Activated naive CD8-positive, alpha-beta T cell treated with anti-CD3 and anti-CD28 coated beads for 36 hours (primary cell): ENCODE measurements around the gene FAF1. TPM values are rescaled to one million over a fixed set of nuclear protein-coding genes. Genes with fewer than 3 reads are reported as not detected.

Source experiments
- DNase-seq: peaks from one replicate; pipeline ENCODE4 v3.0.0; 2021
- H3K27ac Mint-ChIP-seq: one replicate; pipeline ENCODE4 v1.8.0; 2022; ENCODE audit warnings: mild to moderate bottlenecking, moderate library complexity, mixed read lengths
- H3K27me3 Mint-ChIP-seq: one replicate; pipeline ENCODE4 v1.8.0; 2022; ENCODE audit warnings: mild to moderate bottlenecking, mixed read lengths
- H3K36me3 Mint-ChIP-seq: one replicate; pipeline ENCODE4 v1.8.0; 2021; ENCODE audit warnings: mild to moderate bottlenecking, mixed read lengths
- H3K4me1 Mint-ChIP-seq: one replicate; pipeline ENCODE4 v1.8.0; 2021; ENCODE audit warnings: mixed read lengths
- H3K4me3 Mint-ChIP-seq: one replicate; pipeline ENCODE4 v1.8.0; 2022; ENCODE audit warnings: mild to moderate bottlenecking, moderate library complexity, mixed read lengths
- H3K9me3 Mint-ChIP-seq: one replicate; pipeline ENCODE4 v1.8.0; 2022; ENCODE audit warnings: mixed read lengths
- total RNA-seq, 2 experiments: library from RNA; stranded (reverse); gene quantifications; one replicate each; pipeline ENCODE4 v1.2.3, GENCODE V29; 2021

The FAF1 gene
- total RNA-seq, 2 experiments from 2014 or later: 83.7 to 88.5 TPM

GRCh38 chr1:50453266-50453665, 506.8 kb downstream of the FAF1 start:
- no peak overlapping the region for H3K27ac Mint-ChIP-seq
- no peaks in the 10 kb centered on the region for H3K9me3 Mint-ChIP-seq
- H3K27me3 Mint-ChIP-seq: no peaks in the 10 kb centered on the region
- peaks cover 32% of the 10 kb centered on the region for H3K4me1 Mint-ChIP-seq
- peaks cover 8% of the 10 kb centered on the region for H3K36me3 Mint-ChIP-seq
- H3K4me3 Mint-ChIP-seq: no peak overlapping the region
- DNase-seq: no peak

GRCh38 chr1:50452700-50453099, 507.4 kb downstream of the FAF1 start:
- Mint-ChIP-seq H3K27me3 (no peaks in the 10 kb centered on the region), H3K36me3 (peaks cover 8% of the 10 kb centered on the region), H3K27ac (no peak overlapping the region), H3K4me3 (no peak overlapping the region), H3K4me1 (peaks cover 32% of the 10 kb centered on the region), H3K9me3 (no peaks in the 10 kb centered on the region)
- no peak for DNase-seq

DNA sequence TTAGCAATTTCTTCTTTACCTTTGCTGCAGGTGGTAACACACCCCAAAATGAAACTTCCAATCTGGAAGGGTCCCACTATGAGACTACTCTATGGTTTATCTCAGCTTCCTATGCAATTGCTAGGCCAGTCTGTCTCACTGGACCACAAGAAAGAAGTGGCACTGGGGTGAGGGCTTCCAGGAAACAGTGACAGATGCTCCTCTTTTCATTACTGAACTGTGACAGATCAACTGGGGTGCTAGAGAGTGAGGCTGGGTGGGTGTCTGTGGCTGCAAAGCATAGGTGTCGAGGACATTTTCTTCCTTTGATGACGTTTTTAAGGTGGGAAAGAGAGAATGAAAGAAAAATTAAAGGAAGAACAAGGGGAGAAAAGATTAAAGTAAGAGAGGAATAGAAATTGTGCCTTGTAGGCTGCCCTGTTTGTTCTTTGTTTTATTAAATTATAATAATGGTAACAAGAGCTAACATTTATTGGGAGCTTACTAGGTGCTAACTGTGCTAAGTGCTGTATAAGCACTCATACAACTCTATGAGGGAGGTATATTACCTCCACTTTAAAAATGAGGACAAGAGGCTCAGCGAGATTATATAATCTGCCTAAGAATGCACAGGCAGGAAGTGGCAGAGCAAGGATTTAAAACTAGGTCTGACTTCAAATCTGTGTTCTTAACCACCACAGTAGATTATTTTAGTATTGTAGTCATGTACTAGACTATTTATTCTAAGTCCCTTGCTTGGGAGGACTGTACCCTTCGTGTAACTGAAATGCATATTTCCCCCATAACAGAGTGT, 509.0 kb downstream of the FAF1 start:
- Mint-ChIP-seq H3K27ac (peak overlapping the region; percentile 26), H3K36me3 (peaks cover 8% of the 10 kb centered on the region), H3K4me3 (no peak overlapping the region), H3K4me1 (peaks cover 32% of the 10 kb centered on the region), H3K27me3 (no peaks in the 10 kb centered on the region), H3K9me3 (no peaks in the 10 kb centered on the region)
- DNase-seq: peak; percentile 17

GRCh38 chr1:50447961-50448360, 512.1 kb downstream of the FAF1 start:
- H3K9me3 Mint-ChIP-seq: no peaks in the 10 kb centered on the region
- no peak overlapping the region for H3K4me3 Mint-ChIP-seq
- H3K36me3 Mint-ChIP-seq: peaks cover 8% of the 10 kb centered on the region
- H3K27me3 Mint-ChIP-seq: no peaks in the 10 kb centered on the region
- no peak for DNase-seq
- peaks cover 18% of the 10 kb centered on the region for H3K4me1 Mint-ChIP-seq
- no peak overlapping the region for H3K27ac Mint-ChIP-seq

- H3K9me3 Mint-ChIP-seq: no peaks in the 10 kb centered on the region
These were observed 518.9 kb downstream of the FAF1 start for GRCh38 chr1:50441183-50441582.

DNA sequence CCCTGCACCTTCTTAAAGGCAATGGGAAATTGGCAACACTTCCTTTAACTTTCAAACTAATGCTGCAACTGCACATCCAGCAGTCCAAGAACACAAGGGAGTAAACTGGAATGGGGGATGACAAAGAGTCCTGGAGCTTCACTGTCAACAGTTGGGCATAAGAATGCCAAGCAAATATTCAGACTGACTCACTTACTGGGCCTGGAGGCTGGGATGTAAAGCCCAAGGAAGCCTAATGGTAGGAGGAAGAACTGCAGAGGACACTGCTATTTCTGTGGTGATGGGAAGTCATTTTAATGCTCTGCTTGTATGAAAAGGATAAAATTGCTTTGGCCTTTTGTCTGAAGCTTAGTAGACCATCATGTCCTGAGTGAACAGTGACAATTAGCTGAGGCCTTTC, 521.1 kb downstream of the FAF1 start:
- H3K4me1 Mint-ChIP-seq: no peaks in the 10 kb centered on the region
- no peaks in the 10 kb centered on the region for H3K9me3 Mint-ChIP-seq
- no peaks in the 10 kb centered on the region for H3K27me3 Mint-ChIP-seq
- H3K4me3 Mint-ChIP-seq: no peak overlapping the region
- peaks cover 19% of the 10 kb centered on the region for H3K36me3 Mint-ChIP-seq
- no peak for DNase-seq
- no peak overlapping the region for H3K27ac Mint-ChIP-seq

More at GRCh38 chr1:50441183-50441582, 518.9 kb downstream of the FAF1 start:
- peaks cover 19% of the 10 kb centered on the region for H3K36me3 Mint-ChIP-seq
- no peak overlapping the region for H3K4me3 Mint-ChIP-seq
- H3K4me1 Mint-ChIP-seq: no peaks in the 10 kb centered on the region
- H3K27me3 Mint-ChIP-seq: no peaks in the 10 kb centered on the region
- no peak overlapping the region for H3K27ac Mint-ChIP-seq
- no peak for DNase-seq

- H3K9me3 Mint-ChIP-seq: no peaks in the 10 kb centered on the region
- H3K4me1 Mint-ChIP-seq: no peaks in the 10 kb centered on the region
- H3K27me3 Mint-ChIP-seq: peaks cover 10% of the 10 kb centered on the region
- H3K36me3 Mint-ChIP-seq: peaks cover 16% of the 10 kb centered on the region
- DNase-seq: no peak
- no peak overlapping the region for H3K4me3 Mint-ChIP-seq
- no peak overlapping the region for H3K27ac Mint-ChIP-seq
These were observed 523.6 kb downstream of the FAF1 start for GRCh38 chr1:50436489-50436888.

DNA sequence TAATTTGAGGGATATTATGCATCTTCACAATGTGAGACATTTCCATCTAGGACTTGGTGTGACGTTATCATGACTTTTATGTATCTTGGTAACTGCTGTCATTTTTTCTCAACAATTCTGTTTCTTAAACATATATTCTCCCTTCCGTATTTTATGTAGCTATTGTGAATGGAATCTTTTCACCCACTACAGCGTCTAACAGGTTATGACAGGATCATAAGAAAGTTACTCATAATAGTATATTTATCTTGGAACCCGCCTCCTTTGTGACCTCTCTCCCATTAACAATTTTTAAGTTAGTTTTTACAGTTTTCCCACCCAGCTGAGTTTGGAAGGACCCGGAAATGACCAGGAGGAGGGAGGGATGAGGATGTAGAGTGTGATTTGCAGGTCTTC, 530.1 kb downstream of the FAF1 start:
- Mint-ChIP-seq H3K9me3 (no peaks in the 10 kb centered on the region), H3K27ac (no peak overlapping the region), H3K4me3 (no peak overlapping the region), H3K36me3 (no peaks in the 10 kb centered on the region), H3K4me1 (peaks cover 24% of the 10 kb centered on the region), H3K27me3 (peaks cover 73% of the 10 kb centered on the region)
- no peak for DNase-seq

DNA sequence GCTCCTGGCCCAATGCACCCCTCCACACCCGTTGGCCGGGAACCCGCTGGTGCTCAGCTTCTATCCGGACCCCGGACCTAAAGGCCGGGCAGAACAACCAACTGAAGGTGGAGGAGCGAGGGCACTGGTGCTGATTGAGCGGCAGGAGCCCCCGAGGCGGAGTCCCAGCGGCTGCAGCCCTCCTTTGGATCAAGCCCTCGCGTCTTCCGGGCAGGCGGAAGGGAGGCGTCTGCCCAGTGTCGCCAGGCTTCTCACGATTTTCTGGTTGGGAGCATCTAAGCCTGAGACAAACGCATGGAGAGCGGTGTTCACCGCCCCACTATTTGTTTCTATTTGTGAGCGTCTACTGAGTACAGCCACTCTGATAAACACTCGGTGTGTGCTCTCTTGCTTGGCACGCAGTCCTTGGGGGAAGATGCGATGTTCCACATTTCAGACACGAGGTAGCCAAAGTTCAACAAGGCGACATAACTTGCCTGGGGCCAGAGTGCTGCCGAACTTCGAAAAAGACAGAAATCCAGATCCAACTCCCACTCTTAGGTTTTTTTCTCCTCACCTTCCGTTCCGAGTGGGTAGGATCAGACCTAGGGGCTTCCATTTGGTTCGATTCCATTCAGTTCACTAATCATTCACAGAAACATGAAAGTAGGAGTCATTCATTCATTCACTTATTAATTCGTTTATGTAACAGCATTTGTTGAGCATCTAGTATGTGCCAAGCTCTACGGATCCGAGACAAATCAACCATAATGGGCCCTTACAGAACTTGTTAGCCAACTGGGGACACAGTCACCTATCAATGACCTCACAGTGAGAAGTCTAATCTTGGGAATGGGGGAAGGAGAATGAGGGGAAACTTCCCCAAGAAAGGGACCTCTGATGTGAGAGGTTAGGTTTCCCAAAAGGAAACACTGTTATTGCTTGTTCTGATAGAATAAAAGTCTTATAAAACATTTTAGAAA, 532.0 kb downstream of the FAF1 start:
- Mint-ChIP-seq H3K9me3 (no peaks in the 10 kb centered on the region), H3K36me3 (no peaks in the 10 kb centered on the region), H3K27ac (no peak overlapping the region), H3K4me1 (peaks cover 38% of the 10 kb centered on the region), H3K4me3 (no peak overlapping the region), H3K27me3 (peaks cover 92% of the 10 kb centered on the region)
- no peak for DNase-seq

DNA sequence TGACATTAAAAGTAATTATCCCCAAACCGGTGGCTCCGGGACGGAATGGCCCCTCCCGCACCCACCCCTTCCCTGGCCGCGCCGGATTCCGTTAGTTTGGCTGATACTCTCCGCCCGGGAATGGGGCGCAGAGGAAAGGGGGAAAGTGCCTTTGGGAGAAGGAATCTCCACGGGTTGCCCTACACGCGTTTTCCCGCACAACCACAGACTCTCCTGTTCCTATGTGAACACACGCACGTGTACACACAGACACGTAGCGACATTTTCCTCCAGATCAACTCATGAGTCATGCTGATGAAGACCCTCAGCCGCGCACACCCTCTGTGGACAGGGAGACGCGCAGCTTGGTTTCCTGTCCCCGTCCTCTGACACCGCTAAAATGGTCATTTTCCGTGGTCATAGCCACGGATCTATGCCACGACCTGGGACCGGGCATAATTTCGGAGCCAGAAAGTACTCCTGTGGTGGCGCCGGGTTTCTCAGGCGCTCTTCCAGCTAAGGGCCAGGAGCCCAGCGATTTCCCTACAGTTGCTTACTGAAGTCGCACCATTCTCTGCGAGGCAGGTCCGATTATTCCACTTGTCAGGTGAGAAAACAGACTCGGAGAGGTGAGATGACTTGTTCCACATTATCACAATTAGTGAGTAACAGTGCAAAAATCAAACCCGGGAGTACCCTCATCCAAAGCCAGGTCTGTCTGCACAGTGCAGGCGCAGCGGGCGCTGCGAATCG, 532.8 kb downstream of the FAF1 start:
- no peak for DNase-seq

DNA sequence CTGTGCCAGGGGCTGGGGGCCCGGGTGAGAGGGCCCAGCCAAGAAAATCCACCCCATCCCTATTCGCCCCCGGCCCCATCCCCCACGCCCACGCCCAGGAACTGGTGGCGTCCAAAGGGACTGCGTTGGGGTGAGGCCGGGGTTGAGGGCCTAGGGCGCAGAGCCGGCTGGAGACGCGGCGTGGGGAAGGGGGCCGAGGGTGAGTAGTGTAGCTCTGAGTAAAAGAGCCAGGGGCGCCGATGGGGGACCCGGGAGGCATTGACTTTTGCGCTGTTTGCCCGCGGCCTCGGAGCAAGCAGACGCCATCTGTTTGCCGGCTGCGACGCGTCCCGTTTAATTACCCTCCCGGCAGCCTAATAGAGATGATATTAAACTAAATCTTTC, 533.4 kb downstream of the FAF1 start:
- no peak for DNase-seq
- H3K4me1 Mint-ChIP-seq: peaks cover 49% of the 10 kb centered on the region
- H3K36me3 Mint-ChIP-seq: no peaks in the 10 kb centered on the region
- H3K27ac Mint-ChIP-seq: no peak overlapping the region
- H3K27me3 Mint-ChIP-seq: peaks cover 98% of the 10 kb centered on the region
- no peak overlapping the region for H3K4me3 Mint-ChIP-seq
- H3K9me3 Mint-ChIP-seq: no peaks in the 10 kb centered on the region

More for the DNA sequence above, 532.8 kb downstream of the FAF1 start:
- peaks cover 98% of the 10 kb centered on the region for H3K27me3 Mint-ChIP-seq
- H3K36me3 Mint-ChIP-seq: no peaks in the 10 kb centered on the region
- H3K4me1 Mint-ChIP-seq: peaks cover 44% of the 10 kb centered on the region
- no peaks in the 10 kb centered on the region for H3K9me3 Mint-ChIP-seq
- H3K27ac Mint-ChIP-seq: no peak overlapping the region
- peak overlapping the region; percentile 16 for H3K4me3 Mint-ChIP-seq

- Mint-ChIP-seq H3K4me3 (no peak overlapping the region), H3K4me1 (peaks cover 49% of the 10 kb centered on the region)
- no peak for DNase-seq
These were observed 533.9 kb downstream of the FAF1 start for GRCh38 chr1:50426108-50426700.

GRCh38 chr1:50425376-50426107, 534.5 kb downstream of the FAF1 start:
- DNase-seq: no peak

More at GRCh38 chr1:50426108-50426700, 533.9 kb downstream of the FAF1 start:
- no peak overlapping the region for H3K27ac Mint-ChIP-seq
- H3K27me3 Mint-ChIP-seq: peaks cover 98% of the 10 kb centered on the region
- H3K9me3 Mint-ChIP-seq: no peaks in the 10 kb centered on the region
- no peaks in the 10 kb centered on the region for H3K36me3 Mint-ChIP-seq

GRCh38 chr1:50424884-50425375, 535.1 kb downstream of the FAF1 start:
- no peak for DNase-seq
- Mint-ChIP-seq H3K27ac (no peak overlapping the region), H3K4me1 (peaks cover 51% of the 10 kb centered on the region)

More at GRCh38 chr1:50425376-50426107, 534.5 kb downstream of the FAF1 start:
- peaks cover 96% of the 10 kb centered on the region for H3K27me3 Mint-ChIP-seq
- H3K4me3 Mint-ChIP-seq: peak overlapping the region; percentile 7
- H3K27ac Mint-ChIP-seq: no peak overlapping the region
- peaks cover 49% of the 10 kb centered on the region for H3K4me1 Mint-ChIP-seq
- no peaks in the 10 kb centered on the region for H3K36me3 Mint-ChIP-seq
- H3K9me3 Mint-ChIP-seq: no peaks in the 10 kb centered on the region

More at GRCh38 chr1:50424884-50425375, 535.1 kb downstream of the FAF1 start:
- Mint-ChIP-seq H3K4me3 (peak overlapping the region; percentile 77), H3K27me3 (peaks cover 96% of the 10 kb centered on the region), H3K36me3 (no peaks in the 10 kb centered on the region), H3K9me3 (no peaks in the 10 kb centered on the region)
